GM10266 (cell line): ENCODE results near the gene LRRC27.

Source experiments
- DNase-seq: peaks from one replicate; pipeline ENCODE4 v3.0.0; 2012; ENCODE audit errors: extremely low spot score
- TF ChIP-seq, protein P1 (sequence below): IDR thresholded peaks from 2 replicates; pipeline ENCODE4 v1.5.1; 2012; ENCODE audit warnings: mild to moderate bottlenecking, low read depth; ENCODE audit not compliant: control insufficient read depth, insufficient read depth; ENCODE audit errors: missing control alignments

Gene LRRC27

GRCh38 chr10:132347211-132347930, 15.4 kb downstream of the LRRC27 start:
- no peak for DNase-seq
- TF ChIP-seq, protein P1, sequence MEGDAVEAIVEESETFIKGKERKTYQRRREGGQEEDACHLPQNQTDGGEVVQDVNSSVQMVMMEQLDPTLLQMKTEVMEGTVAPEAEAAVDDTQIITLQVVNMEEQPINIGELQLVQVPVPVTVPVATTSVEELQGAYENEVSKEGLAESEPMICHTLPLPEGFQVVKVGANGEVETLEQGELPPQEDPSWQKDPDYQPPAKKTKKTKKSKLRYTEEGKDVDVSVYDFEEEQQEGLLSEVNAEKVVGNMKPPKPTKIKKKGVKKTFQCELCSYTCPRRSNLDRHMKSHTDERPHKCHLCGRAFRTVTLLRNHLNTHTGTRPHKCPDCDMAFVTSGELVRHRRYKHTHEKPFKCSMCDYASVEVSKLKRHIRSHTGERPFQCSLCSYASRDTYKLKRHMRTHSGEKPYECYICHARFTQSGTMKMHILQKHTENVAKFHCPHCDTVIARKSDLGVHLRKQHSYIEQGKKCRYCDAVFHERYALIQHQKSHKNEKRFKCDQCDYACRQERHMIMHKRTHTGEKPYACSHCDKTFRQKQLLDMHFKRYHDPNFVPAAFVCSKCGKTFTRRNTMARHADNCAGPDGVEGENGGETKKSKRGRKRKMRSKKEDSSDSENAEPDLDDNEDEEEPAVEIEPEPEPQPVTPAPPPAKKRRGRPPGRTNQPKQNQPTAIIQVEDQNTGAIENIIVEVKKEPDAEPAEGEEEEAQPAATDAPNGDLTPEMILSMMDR: no peak

- TF ChIP-seq, protein P1: no peak
- no peak for DNase-seq
Observed at GRCh38 chr10:132347931-132348267, 15.9 kb downstream of the LRRC27 start.

- TF ChIP-seq, protein P1: no peak
- DNase-seq: peak; percentile 14
Observed at GRCh38 chr10:132349766-132350165, 17.8 kb downstream of the LRRC27 start.

- DNase-seq: no peak
- TF ChIP-seq, protein P1: no peak
Observed at GRCh38 chr10:132350391-132350790, 18.4 kb downstream of the LRRC27 start.

GRCh38 chr10:132350946-132351345, 19.0 kb downstream of the LRRC27 start:
- TF ChIP-seq, protein P1: no peak
- peak; percentile 24 for DNase-seq

DNA sequence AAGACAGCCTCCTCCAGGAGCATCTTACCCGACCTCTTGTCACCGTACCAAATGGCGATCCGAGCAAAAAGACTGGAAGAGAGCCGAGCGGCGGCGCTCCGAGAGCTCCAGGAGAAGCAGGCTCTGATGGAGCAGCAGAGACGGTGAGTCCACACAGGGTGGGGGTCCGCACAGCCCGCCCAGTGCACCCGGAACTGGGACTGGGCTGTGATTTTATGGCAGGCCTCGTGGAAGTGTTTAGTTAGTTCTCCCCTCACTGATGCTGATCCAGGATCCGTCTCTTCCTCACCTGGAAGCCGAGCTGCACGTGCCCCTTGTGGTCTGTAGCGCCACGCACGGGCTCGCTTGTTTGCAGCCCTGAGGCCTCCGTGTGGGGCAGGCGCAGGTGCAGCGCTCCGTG, 19.6 kb downstream of the LRRC27 start:
- TF ChIP-seq, protein P1: no peak
- DNase-seq: no peak

- peak; percentile 91 for DNase-seq
Observed at GRCh38 chr10:132352462-132353308, 20.7 kb downstream of the LRRC27 start.

More at GRCh38 chr10:132352462-132353308, 20.7 kb downstream of the LRRC27 start:
- TF ChIP-seq, protein P1: peak; percentile 88
